Astrocyte of the cerebellum (primary cell): ENCODE results near the gene NFKBIZ.

Source experiments
- DNase-seq: peaks from one replicate; pipeline ENCODE4 v3.0.0-alpha.2; 2011; ENCODE audit warnings: low read depth
- H3K4me3 ChIP-seq: 2 replicates; pipeline ENCODE4 v1.5.1; 2011; ENCODE audit warnings: mild to moderate bottlenecking, low read depth, low read length, moderate library complexity
- CTCF ChIP-seq: IDR thresholded peaks from 2 replicates; pipeline ENCODE4 v1.5.1; 2012; ENCODE audit warnings: low read length, low read depth, moderate library complexity, mild to moderate bottlenecking; ENCODE audit errors: missing control alignments
- in situ Hi-C: cut with HindIII; loops from 2 replicates; pipeline ENCODE4 v1.10.0; 2017; ENCODE audit warnings: low sequenced_read_pairs

The NFKBIZ gene

GRCh38 chr3:101838691-101839090 lies 10.6 kb upstream of the NFKBIZ start:
- DNase-seq, result no peak
- no peak for TF ChIP-seq CTCF
- H3K4me3 ChIP-seq, result no peak overlapping the region
- in situ Hi-C loops, result no loop called here

DNA sequence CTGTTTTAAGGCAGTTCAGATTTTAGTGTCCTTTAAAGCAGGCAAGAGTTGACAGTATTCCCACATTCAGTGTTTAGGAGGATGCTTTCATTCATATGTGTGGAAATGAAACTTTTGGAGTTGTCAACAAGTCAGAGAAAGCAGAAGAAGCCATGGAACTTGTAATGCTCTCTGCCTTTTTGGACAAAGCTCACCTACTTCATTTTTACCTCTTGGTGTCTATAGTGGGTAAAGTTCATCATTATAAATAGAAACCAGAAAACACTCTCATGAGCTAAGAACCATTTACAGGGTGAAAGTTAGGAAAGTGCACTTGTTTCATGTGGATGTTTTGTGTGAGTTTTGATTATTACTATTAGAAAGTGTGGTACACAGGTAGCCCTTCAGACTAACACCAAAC lies 9.2 kb upstream of the NFKBIZ start:
- DNase-seq, result no peak
- in situ Hi-C loops, result no loop called here
- H3K4me3 ChIP-seq, result no peak overlapping the region
- TF ChIP-seq CTCF, result no peak

- TF ChIP-seq CTCF, result no peak
- no peak overlapping the region for H3K4me3 ChIP-seq
- no peak for DNase-seq
- in situ Hi-C loops, result no loop called here
These were observed 6.9 kb upstream of the NFKBIZ start for GRCh38 chr3:101842245-101842934.

DNA sequence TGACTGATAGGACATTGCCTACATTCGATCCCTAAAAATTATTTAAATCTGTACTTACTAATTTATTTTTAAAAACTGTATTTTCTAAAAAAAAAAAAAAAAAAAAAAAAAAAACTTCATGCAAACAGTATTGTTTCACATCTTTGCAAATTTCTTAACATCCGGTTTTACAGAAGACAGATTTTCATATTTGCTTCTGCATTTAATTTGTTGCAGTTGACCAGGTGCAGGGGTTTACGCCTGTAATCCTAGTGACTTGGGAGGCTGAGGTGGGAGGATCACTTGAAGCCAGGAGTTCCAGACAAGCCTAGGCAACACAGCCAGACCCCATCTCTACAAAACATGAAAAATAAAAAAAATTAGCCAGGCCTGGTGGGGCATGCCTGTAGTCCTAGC lies 6.4 kb upstream of the NFKBIZ start:
- DNase-seq, result no peak
- in situ Hi-C loops, result no loop called here
- H3K4me3 ChIP-seq, result no peak overlapping the region
- TF ChIP-seq CTCF, result no peak

DNA sequence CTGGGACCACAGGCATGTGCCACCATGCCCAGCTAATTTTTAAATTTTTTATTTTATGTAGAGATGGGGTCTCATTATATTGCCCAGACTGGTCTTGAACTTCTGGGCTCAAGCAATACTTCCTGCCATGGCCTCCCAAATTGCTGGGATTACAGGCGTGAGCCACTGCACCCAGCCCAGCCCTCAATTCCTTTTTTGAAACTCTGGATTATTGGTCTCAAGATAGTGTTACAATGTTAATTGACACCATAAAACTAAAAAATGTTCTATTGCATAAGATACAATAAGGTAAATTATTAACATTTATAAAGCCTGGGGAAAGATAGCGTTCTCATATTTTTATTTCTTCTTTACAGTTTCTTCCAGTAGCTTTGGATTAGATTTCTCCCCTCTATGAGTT lies 3.9 kb upstream of the NFKBIZ start:
- no peak for TF ChIP-seq CTCF
- in situ Hi-C loops, result no loop called here
- no peak overlapping the region for H3K4me3 ChIP-seq
- DNase-seq, result no peak

DNA sequence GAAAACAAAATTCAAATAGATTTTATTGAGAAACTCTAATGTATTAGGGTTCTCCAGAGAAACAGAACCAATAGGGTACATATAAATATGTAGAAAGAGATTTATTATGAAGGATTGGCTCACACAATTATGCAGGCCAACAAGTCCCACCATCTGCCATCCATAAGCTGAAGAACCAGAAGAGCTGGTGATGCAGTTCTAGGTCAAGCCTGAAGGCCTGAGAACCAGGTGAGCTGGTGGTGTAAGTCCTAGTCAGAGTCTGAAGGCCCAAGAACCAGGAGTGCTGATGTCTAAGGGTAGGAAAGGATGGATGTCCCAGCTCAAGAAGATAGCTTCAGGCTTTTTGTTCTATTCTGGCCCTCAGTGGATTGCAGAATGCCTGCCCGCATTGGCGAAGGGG lies 2.6 kb upstream of the NFKBIZ start:
- in situ Hi-C loops, result no loop called here
- no peak for TF ChIP-seq CTCF
- DNase-seq, result no peak
- H3K4me3 ChIP-seq, result no peak overlapping the region

DNA sequence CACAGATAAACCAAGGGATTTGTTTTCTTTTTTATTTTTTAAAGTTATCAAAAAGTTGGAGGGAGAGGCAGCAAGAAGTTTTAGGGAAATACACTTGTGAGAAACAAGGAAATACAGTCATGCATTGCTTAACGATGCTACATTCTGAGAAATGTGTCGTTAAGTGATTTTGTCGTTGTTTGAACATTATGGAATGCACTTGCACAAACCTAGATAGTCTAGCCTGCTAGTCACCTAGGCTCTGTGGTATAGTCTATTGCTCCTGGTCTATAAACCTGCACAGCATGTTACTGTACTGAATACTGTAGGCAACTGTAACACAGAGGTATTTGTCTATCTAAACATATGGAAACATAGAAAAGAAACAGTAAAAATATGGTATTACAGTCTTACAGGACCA lies 2.0 kb upstream of the NFKBIZ start:
- in situ Hi-C loops, result no loop called here

More for the DNA sequence above, 2.0 kb upstream of the NFKBIZ start:
- no peak overlapping the region for H3K4me3 ChIP-seq
- no peak for DNase-seq
- TF ChIP-seq CTCF, result no peak
